ENCODE measurements around the gene NFXL1.

- TF ChIP-seq, protein P1, sequence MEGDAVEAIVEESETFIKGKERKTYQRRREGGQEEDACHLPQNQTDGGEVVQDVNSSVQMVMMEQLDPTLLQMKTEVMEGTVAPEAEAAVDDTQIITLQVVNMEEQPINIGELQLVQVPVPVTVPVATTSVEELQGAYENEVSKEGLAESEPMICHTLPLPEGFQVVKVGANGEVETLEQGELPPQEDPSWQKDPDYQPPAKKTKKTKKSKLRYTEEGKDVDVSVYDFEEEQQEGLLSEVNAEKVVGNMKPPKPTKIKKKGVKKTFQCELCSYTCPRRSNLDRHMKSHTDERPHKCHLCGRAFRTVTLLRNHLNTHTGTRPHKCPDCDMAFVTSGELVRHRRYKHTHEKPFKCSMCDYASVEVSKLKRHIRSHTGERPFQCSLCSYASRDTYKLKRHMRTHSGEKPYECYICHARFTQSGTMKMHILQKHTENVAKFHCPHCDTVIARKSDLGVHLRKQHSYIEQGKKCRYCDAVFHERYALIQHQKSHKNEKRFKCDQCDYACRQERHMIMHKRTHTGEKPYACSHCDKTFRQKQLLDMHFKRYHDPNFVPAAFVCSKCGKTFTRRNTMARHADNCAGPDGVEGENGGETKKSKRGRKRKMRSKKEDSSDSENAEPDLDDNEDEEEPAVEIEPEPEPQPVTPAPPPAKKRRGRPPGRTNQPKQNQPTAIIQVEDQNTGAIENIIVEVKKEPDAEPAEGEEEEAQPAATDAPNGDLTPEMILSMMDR (conservative IDR thresholded peaks at IDR 0.05 in 1 of 2, IDR thresholded peaks at IDR 0.05 in 1 of 2; ENCODE audit: low read depth in 1 of 2, low read length in 2 of 2) = no peak
- TF ChIP-seq EZH2 (IDR thresholded peaks at IDR 0.05; ENCODE audit: low read length, missing control alignments) = no peak
Measured at GRCh38 chr4:47824840-47825239, 89.5 kb downstream of the NFXL1 start.
